HepG2 (cell line): ENCODE measurements around the gene MRPL51. TPM values are rescaled to one million over a fixed set of nuclear protein-coding genes. Genes with fewer than 3 reads are reported as not detected.

Source experiments
- ATAC-seq: fragments of 200-7000 bp; cut with Tn5 transposase; 3 replicates; pipeline ENCODE4 v1.9.1; 2020; ENCODE audit warnings: mild to moderate bottlenecking, moderate library complexity
- BruUV-seq: library from RNA; stranded (reverse); fragments of 400-500 nt; replicated peaks from 2 replicates; lab custom pipeline; 2021; lab: Mats Ljungman, UMichigan
- CTCF ChIA-PET: fragments of 300-600 bp; formaldehyde crosslinking; extraction: SDS; loops from one replicate; lab custom pipeline; 2021; ENCODE audit warnings: low total read pairs, inconsistent platforms, low intra/inter-chr PET ratio; lab: Yijun Ruan, JAX
- POLR2A ChIA-PET: fragments of 350-600 bp; sonication (Branson Sonifier 250); formaldehyde crosslinking; loops from one replicate; lab custom pipeline; 2020; ENCODE audit warnings: antibody characterized with exemption, inconsistent platforms; lab: Yijun Ruan, JAX
- DNase-seq: peaks from one replicate; pipeline ENCODE4 v3.0.0-alpha.2; 2015; ENCODE audit warnings: low spot score
- FAIRE-seq: peaks from 3 replicates; lab custom pipeline; 2011; peaks lifted over from hg19 to GRCh38; lab: Jason Lieb, UNC
- H2AFZ ChIP-seq: one replicate; pipeline ENCODE4 v1.6.1; 2011; ENCODE audit warnings: low read length, inconsistent platforms
- H3K27ac ChIP-seq: fragments of 300-600 bp; 3 replicates; pipeline ENCODE4 v1.8.0; 2011; ENCODE audit warnings: mixed run types, mild to moderate bottlenecking, mixed read lengths, low read length, inconsistent platforms; ENCODE audit not compliant: insufficient read depth; ENCODE audit errors: extremely low read length
- H3K27me3 ChIP-seq, 2 experiments: fragments of 200-600 bp in 1 of 2; 2 replicates in 1 of 2; 3 replicates in 1 of 2; pipeline versions ENCODE4 v1.6.0 to v1.8.0; 2011; ENCODE audit warnings: low read length in 2 of 2, mild to moderate bottlenecking in 2 of 2, moderate library complexity in 2 of 2, inconsistent platforms in 1 of 2; ENCODE audit not compliant: insufficient read depth in 2 of 2, control insufficient read depth in 1 of 2
- H3K36me3 ChIP-seq, 2 experiments: fragments of 200-600 bp in 1 of 2; replicated peaks in 1 of 2; 2 replicates in 1 of 2; 3 replicates in 1 of 2; pipeline versions ENCODE4 v1.5.1 to v1.8.0; 2011; ENCODE audit warnings: low read length in 2 of 2, inconsistent platforms in 1 of 2; ENCODE audit not compliant: insufficient read depth in 2 of 2, control insufficient read depth in 1 of 2
- H3K4me1 ChIP-seq: 2 replicates; pipeline ENCODE4 v1.5.1; 2012; ENCODE audit warnings: low read length, inconsistent platforms; ENCODE audit not compliant: insufficient read depth
- H3K4me2 ChIP-seq: 2 replicates; pipeline ENCODE4 v1.6.0; 2011; ENCODE audit warnings: low read depth, low read length, inconsistent platforms
- H3K4me3 ChIP-seq, 3 experiments: fragments of 200-600 bp in 1 of 3; sonication (generic), shearing (Covaris generic) in 1 of 3; replicated peaks in 1 of 3; 2 replicates each; pipeline ENCODE4 v1.5.1; 2011 to 2016; ENCODE audit warnings: low read length in 3 of 3, inconsistent platforms in 2 of 3, low read depth in 2 of 3, mild to moderate bottlenecking in 2 of 3, control low read depth in 1 of 3, mixed read lengths in 1 of 3; ENCODE audit not compliant: insufficient read depth in 1 of 3
- H3K79me2 ChIP-seq: one replicate; pipeline ENCODE4 v1.6.1; 2011; ENCODE audit warnings: low read length, inconsistent platforms; ENCODE audit not compliant: insufficient read depth
- H3K9ac ChIP-seq: 2 replicates; pipeline ENCODE4 v1.6.0; 2011; ENCODE audit warnings: mild to moderate bottlenecking, low read depth, low read length, inconsistent platforms; ENCODE audit not compliant: insufficient read depth
- H3K9me3 ChIP-seq: 2 replicates; pipeline ENCODE4 v1.5.1; 2012; ENCODE audit warnings: mild to moderate bottlenecking, low read length
- H4K20me1 ChIP-seq: 2 replicates; pipeline ENCODE4 v1.6.0; 2011; ENCODE audit warnings: inconsistent platforms, mild to moderate bottlenecking, low read length, moderate library complexity; ENCODE audit not compliant: insufficient read depth
- ELF3 ChIP-seq: IDR thresholded peaks from 2 replicates; pipeline ENCODE4 v1.6.1; 2016; ENCODE audit warnings: missing genetic modification reagents, missing compliant biosample characterization
- SAFB2 ChIP-seq: sonication (generic); formaldehyde crosslinking; IDR thresholded peaks from 2 replicates; pipeline ENCODE4 v1.5.1; 2020; ENCODE audit warnings: missing genetic modification reagents, low read depth, mild to moderate bottlenecking, borderline replicate concordance
- SIN3B ChIP-seq: fragments of 150-350 bp; IDR thresholded peaks from 2 replicates; pipeline ENCODE4 v1.6.1; 2014; ENCODE audit warnings: low read length
- SOX6 ChIP-seq, 2 experiments: fragments of 450-650 bp in 1 of 2; sonication (generic) in 1 of 2; formaldehyde crosslinking in 1 of 2; IDR thresholded peaks; 2 replicates each; pipeline versions ENCODE4 v1.4.0 to v1.6.1; 2017 to 2020; ENCODE audit warnings: antibody characterized with exemption in 1 of 2, mild to moderate bottlenecking in 1 of 2, missing genetic modification reagents in 1 of 2
- TAF1 ChIP-seq: sonication (generic); formaldehyde crosslinking; IDR thresholded peaks from 2 replicates; pipeline ENCODE4 v1.4.0; 2020; ENCODE audit warnings: missing genetic modification reagents
- TARDBP ChIP-seq: sonication (generic); formaldehyde crosslinking; IDR thresholded peaks from 2 replicates; pipeline ENCODE4 v1.8.0; 2022; ENCODE audit warnings: mild to moderate bottlenecking, missing genetic modification reagents
- ZBTB21 ChIP-seq: sonication (generic); formaldehyde crosslinking; IDR thresholded peaks from 2 replicates; pipeline ENCODE4 v1.4.0; 2020; ENCODE audit warnings: missing genetic modification reagents
- ZBTB3 ChIP-seq: sonication (generic); formaldehyde crosslinking; IDR thresholded peaks from 2 replicates; pipeline ENCODE4 v1.4.0; 2020; ENCODE audit warnings: low read depth, mild to moderate bottlenecking, moderate library complexity, missing genetic modification reagents, borderline replicate concordance
- ZIK1 ChIP-seq: sonication (generic); formaldehyde crosslinking; IDR thresholded peaks from 2 replicates; pipeline ENCODE4 v1.5.0; 2020; ENCODE audit warnings: mild to moderate bottlenecking, low read depth, missing genetic modification reagents, borderline replicate concordance
- ZNF253 ChIP-seq: sonication (generic); formaldehyde crosslinking; IDR thresholded peaks from 2 replicates; pipeline ENCODE4 v1.8.0; 2022; ENCODE audit warnings: mild to moderate bottlenecking, missing genetic modification reagents, borderline replicate concordance
- ZNF687 ChIP-seq: sonication (generic); formaldehyde crosslinking; IDR thresholded peaks from 2 replicates; pipeline ENCODE4 v1.5.1; 2020; ENCODE audit warnings: mild to moderate bottlenecking, missing genetic modification reagents, moderate library complexity
- ZNF713 ChIP-seq: sonication (generic); formaldehyde crosslinking; IDR thresholded peaks from 2 replicates; pipeline ENCODE4 v1.4.0; 2020; ENCODE audit warnings: mild to moderate bottlenecking, missing genetic modification reagents
- WGBS: methylation state at CpG from one replicate; pipeline ENCODE4 v1.1.6; 2017; ENCODE audit warnings: low lambda C conversion rate; 5-methylcytosine and 5-hydroxymethylcytosine counted together
- in situ Hi-C: cut with HindIII; loops from 2 replicates; pipeline ENCODE4 v1.10.0; 2017; ENCODE audit warnings: low pct_unique_long_range_greater_than_20kb; ENCODE audit not compliant: extremely low pct_ligation_motif_present
- intact Hi-C: fragments of 100-400 bp; cut with micrococcal nuclease; formaldehyde crosslinking; loops from one replicate; pipeline ENCODE4 v1.10.0; 2022; ENCODE audit not compliant: unreplicated experiment
- polyA plus RNA-seq, 8 experiments: library from polyadenylated mRNA; depleted of rRNA in 3 of 8; stranded (reverse) in 7 of 8; unstranded in 1 of 8; fragments of >200 nt; fragmentation: Illumina TruSeq in 4 of 8; extraction: Trizol in 4 of 8; gene quantifications; 2 replicates each; pipeline versions ENCODE4 v1.2.1 to v1.2.3, GENCODE V29; 2011 to 2016; ENCODE audit warnings: low read depth in 4 of 8, missing spikeins in 1 of 8, mixed read lengths in 1 of 8; ENCODE audit not compliant: insufficient read depth in 1 of 8
- total RNA-seq, 5 experiments: library from RNA; depleted of rRNA; stranded (reverse); fragments of >200 nt; fragmentation: Illumina TruSeq; extraction: Trizol; gene quantifications; 2 replicates each; pipeline ENCODE4 v1.2.3, GENCODE V29; 2016; ENCODE audit warnings: low read depth in 1 of 5
- TF ChIP-seq, protein P1 (sequence below): sonication (generic); formaldehyde crosslinking; IDR thresholded peaks from 2 replicates; pipeline ENCODE4 v1.4.0; 2020; ENCODE audit warnings: missing genetic modification reagents
- TF ChIP-seq, protein P2 (sequence below): sonication (generic); formaldehyde crosslinking; IDR thresholded peaks from 2 replicates; pipeline ENCODE4 v1.5.1; 2020; ENCODE audit warnings: mild to moderate bottlenecking, missing genetic modification reagents, moderate library complexity
- TF ChIP-seq, protein P3 (sequence below): sonication (generic); formaldehyde crosslinking; conservative IDR thresholded peaks from 2 replicates; pipeline ENCODE4 v1.4.0; 2020; ENCODE audit warnings: missing genetic modification reagents

MRPL51 gene
- total and polyA plus RNA-seq, 2 of the 13 experiments (the other 11 are each of a cell fraction or from before 2014, with no cell fraction given) = 64.8 to 278 TPM

- Histone ChIP-seq H3K4me1 (peaks cover 44% of the 10 kb centered on the region), H2AFZ (no peak overlapping the region), H3K79me2 (no peaks in the 10 kb centered on the region), H3K4me3 (no peak overlapping the region), H3K4me2 (no peak overlapping the region), H3K27ac (no peak overlapping the region), H3K36me3 (no peaks in the 10 kb centered on the region), H3K9ac (no peak overlapping the region), H3K27me3 (no peaks in the 10 kb centered on the region; a peak in 1 of 5 replicates), H3K9me3 (no peaks in the 10 kb centered on the region), H4K20me1 (no peaks in the 10 kb centered on the region)
- no TSS peak for BruUV-seq
- no peak for DNase-seq
- ChIA-PET POLR2A (no interaction called here), CTCF (no interaction called here)
- no peak for ATAC-seq
- in situ Hi-C loops (loop anchor here (25.0 kb wide), 1 partner anchor 410 kb away; no protein-coding TSS in a partner anchor), intact Hi-C loops (loop anchor here (10.0 kb wide), 1 partner anchor 62 kb away; the partner anchor contains the start of gene GAPDH)
- FAIRE-seq = no peak
- WGBS = 81% methylated on average over 11 of the region's 11 CpGs
- TF ChIP-seq, protein P1, sequence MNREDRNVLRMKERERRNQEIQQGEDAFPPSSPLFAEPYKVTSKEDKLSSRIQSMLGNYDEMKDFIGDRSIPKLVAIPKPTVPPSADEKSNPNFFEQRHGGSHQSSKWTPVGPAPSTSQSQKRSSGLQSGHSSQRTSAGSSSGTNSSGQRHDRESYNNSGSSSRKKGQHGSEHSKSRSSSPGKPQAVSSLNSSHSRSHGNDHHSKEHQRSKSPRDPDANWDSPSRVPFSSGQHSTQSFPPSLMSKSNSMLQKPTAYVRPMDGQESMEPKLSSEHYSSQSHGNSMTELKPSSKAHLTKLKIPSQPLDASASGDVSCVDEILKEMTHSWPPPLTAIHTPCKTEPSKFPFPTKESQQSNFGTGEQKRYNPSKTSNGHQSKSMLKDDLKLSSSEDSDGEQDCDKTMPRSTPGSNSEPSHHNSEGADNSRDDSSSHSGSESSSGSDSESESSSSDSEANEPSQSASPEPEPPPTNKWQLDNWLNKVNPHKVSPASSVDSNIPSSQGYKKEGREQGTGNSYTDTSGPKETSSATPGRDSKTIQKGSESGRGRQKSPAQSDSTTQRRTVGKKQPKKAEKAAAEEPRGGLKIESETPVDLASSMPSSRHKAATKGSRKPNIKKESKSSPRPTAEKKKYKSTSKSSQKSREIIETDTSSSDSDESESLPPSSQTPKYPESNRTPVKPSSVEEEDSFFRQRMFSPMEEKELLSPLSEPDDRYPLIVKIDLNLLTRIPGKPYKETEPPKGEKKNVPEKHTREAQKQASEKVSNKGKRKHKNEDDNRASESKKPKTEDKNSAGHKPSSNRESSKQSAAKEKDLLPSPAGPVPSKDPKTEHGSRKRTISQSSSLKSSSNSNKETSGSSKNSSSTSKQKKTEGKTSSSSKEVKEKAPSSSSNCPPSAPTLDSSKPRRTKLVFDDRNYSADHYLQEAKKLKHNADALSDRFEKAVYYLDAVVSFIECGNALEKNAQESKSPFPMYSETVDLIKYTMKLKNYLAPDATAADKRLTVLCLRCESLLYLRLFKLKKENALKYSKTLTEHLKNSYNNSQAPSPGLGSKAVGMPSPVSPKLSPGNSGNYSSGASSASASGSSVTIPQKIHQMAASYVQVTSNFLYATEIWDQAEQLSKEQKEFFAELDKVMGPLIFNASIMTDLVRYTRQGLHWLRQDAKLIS (CRISPR knock-in tag) = no peak
- TF ChIP-seq ZNF253 (CRISPR knock-in tag) = no peak
- no peak for TF ChIP-seq ZBTB21 (CRISPR knock-in tag)
- no peak for TF ChIP-seq ZBTB3
- TF ChIP-seq ZNF687 (CRISPR knock-in tag) = no peak
- TF ChIP-seq TAF1 = no peak
- no peak for TF ChIP-seq SIN3B
- TF ChIP-seq ELF3 (CRISPR knock-in tag) = no peak
- no peak for TF ChIP-seq SAFB2 (CRISPR knock-in tag)
- TF ChIP-seq TARDBP = no peak
- no peak for TF ChIP-seq SOX6 (IDR thresholded peaks at IDR 0.05)
- no peak for TF ChIP-seq SOX6 (CRISPR knock-in tag; IDR thresholded peaks at IDR 0.05)
- no peak for TF ChIP-seq ZIK1 (CRISPR knock-in tag)
- TF ChIP-seq, protein P2, sequence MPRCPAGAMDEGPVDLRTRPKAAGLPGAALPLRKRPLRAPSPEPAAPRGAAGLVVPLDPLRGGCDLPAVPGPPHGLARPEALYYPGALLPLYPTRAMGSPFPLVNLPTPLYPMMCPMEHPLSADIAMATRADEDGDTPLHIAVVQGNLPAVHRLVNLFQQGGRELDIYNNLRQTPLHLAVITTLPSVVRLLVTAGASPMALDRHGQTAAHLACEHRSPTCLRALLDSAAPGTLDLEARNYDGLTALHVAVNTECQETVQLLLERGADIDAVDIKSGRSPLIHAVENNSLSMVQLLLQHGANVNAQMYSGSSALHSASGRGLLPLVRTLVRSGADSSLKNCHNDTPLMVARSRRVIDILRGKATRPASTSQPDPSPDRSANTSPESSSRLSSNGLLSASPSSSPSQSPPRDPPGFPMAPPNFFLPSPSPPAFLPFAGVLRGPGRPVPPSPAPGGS (CRISPR knock-in tag) = no peak
- TF ChIP-seq ZNF713 (CRISPR knock-in tag) = no peak
- TF ChIP-seq, protein P3, sequence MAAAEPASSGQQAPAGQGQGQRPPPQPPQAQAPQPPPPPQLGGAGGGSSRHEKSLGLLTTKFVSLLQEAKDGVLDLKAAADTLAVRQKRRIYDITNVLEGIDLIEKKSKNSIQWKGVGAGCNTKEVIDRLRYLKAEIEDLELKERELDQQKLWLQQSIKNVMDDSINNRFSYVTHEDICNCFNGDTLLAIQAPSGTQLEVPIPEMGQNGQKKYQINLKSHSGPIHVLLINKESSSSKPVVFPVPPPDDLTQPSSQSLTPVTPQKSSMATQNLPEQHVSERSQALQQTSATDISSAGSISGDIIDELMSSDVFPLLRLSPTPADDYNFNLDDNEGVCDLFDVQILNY (CRISPR knock-in tag) = no peak
Measured at GRCh38 chr12:6472491-6472890, 20.6 kb downstream of the MRPL51 start.
